DMS79 (cell line): ENCODE results near the gene GMDS.
"Not testable (repeated sequence)": the region's sequence is repeated elsewhere in the genome, so short reads cannot be mapped to it uniquely, and the experiment has no call there.

Source experiments
- DNase-seq: peaks from one replicate; lab custom pipeline; 2025; lab: John Stamatoyannopoulos, UW

Gene GMDS

DNA sequence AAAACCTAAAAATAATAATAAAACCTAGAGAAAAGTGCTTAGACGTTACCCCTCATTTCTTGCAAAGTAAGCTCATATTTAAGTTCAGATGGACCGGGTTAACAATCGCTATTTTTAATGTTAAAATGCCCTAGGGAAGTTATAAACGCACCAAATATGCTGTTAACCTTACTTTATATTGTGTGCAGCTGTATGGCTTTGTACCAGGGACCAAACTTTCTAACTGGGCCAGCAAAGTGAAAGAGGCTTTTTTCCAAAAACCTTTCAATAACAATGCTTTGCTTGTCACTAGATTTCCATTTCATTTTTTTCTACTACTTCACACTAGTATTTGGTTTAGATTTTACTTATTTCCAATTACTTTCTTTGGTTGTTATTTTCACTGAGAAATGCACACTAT is 387.2 kb downstream of the GMDS start:
- DNase-seq, result no peak

DNA sequence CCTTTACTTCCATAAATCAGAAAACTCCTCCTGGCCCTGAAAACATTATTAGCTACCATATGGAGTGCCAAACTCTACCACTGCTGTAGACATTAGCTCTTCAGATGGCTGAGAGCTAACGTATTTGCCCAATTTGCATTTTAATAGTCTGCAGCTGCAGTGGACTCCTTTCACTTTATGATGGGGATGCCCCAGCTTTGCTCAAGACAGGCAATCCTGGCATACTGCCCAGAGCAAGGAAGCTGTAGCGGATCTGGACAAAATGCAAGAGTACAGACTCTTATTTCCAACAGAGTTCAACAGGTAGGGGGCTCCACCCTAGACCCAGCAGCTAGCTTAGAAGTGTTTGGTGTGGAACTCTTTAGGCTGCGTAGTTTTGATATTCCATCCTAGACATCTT is 389.0 kb downstream of the GMDS start:
- peak; percentile 66 for DNase-seq

DNA sequence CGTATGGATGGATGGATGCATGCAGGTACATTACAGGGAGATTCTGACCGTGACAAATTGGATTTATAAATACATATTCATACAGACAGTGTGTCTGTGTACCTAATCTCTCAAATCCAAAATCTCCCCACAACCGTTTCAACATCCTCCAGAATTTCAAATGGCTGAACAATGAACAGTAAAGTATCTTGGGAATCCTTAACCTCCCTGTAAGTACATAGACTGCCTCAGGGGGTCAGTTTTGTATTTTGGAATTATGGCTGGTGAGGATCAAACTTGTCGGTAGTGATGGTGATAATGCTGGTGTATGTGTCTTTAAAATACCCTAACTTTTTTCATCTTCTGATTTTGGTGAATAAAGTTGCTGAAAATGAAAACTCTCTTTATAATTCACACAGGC is 389.5 kb downstream of the GMDS start:
- DNase-seq, result no peak

DNA sequence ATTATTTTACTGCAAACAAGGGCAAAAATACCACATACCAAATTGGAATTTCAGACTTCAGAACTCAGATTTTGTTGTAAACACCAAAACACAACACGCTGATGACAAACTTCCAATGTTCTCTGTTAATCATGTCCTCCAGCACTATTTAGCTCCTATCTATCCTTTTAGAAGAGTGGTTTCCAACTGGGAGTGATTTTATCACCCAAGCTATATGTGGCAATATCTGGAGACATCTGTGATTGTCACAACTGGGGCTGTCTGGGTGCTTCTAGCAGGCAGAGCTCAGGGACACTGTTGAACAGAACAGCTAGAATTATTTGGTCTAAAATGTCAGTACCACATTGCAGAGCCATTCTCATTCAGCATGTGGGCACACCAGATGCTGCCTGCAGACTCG is 391.1 kb downstream of the GMDS start:
- DNase-seq, result no peak

DNA sequence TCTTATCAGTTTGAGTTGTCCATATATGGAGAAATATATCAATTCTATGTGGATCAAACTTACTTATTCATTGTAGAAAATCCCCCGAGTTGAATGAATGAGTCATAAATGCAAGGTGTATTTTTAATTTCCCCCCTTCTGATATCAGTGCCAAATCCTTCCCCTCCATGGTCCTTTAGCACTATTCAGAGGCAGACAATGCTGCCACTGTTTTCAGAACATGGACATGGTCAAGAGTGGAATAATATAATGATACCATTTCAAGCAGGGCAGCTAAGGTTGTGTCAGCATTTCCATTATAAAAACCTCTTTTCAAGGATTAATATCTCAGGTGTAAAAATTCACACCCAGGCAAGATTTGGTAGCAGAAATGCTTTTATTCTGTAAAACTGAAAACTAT is 391.6 kb downstream of the GMDS start:
- no peak for DNase-seq

DNA sequence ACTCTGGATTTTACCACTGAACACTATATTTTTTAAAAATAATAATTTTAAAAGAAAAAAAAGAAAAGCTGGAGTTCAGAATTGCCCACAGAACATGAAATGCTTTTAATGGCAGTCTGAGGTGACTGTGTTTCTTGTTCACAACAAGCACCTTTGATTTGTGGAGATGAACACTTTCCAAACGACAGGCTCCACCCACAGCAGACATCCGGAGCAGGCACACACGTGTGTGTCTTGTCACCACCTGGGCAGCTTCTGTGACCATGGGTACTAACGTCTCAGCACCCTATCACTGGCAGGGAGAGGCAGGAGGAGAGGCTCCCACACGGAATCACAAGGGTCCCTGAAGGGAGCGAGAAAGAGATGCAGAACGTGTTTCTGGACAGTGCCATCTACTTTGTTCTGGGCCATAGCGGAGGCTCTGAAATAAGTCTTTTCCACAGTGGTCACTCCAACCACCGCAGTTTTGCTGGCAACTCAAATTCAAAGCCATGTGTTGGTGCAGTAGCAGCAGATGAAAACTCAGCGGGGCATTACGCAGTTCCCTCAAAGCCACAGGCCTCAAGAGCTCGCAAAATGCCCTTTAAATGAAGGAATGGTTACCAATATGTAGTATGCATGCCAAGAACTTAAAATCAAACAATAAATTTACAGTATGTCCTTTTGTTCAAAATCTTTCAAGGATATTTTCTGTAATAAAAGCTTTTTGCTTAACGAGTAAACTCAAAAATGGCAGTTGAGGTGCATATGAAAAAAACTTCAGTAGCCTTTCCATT is 393.5 kb downstream of the GMDS start:
- no peak for DNase-seq

DNA sequence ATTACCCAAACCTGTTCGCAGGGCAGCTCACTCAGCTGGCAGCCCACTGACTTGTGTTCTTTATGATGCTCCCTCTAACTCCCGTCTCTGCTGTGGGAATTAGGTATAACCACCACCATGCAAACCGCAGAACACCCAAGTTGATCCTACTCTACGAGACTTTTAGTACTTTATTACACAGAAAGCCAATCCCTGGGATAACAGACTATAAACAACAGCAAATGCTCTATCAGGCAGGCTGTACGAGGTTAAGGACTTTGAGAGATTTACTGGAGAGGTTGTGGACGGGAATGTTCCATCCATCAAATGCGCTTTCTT is 394.6 kb downstream of the GMDS start:
- DNase-seq, result no peak

DNA sequence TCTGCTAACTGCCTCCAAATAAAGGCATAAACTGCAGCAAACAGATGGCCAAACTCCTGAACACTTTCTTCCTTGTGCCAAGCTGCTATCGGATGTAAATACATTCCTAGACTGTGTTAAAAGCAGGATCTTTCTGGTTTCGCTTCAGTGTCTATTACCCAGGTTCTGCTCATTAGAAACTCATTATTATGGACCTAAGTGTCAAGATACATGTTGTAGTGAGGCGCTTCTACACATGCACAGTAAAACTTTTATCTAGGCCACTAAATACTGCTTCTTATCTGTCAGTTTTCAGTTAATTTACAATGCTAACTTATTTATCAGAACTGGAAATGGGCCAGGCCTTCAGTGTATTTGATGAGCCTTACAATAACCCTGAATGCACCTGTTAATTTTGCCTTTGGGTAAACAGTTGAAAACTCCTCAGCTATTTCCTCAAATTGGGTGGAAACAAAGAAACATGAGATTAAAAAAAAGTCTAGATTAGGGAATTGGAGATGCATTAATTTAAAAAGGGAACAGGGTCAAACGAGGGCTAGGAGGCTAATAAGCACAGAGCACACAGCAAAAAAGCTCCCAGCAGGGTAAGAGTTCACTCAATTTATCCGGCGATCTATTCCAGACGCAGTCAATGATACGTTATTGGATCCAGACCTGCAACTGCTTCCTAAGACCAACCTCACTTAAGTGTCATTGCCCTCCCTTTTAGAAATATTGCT is 395.1 kb downstream of the GMDS start:
- DNase-seq, result no peak

DNA sequence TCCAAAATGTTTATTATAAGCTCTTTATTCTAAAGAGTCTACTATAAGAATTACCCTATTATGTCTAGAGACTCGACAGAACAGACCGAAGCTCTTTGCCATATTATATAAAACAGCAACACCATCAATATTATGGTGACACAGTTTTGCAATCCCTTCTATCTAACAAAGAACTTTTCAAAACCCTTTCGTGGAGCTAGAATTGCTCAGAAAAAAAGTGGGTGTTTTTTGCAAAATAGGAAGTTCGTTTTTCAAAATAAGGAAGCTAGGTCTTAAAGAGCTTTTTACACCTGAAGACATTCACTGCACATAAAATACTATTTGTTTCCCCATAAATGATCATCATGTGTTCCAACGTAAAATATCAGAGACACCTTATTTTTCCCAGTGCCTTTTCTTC is 395.7 kb downstream of the GMDS start:
- no peak for DNase-seq

DNA sequence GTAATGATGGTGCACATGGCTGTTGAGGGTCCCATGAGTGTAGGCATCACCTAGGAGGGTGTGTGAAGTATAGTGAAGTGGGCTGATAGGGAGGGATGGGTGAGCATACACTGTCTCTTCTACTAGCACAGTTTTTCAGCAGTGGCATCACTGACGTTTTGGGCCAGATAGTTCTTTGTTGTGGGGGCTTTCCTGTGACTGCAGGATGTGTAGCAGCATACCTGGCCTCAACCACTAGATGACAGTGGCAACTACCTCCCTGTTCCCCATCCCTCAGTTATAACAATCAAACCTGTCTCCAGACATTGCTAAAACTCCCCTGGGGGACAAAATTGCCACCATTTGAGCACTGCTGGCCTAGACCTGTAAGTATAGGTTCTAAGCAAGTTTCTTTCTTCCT is 396.7 kb downstream of the GMDS start:
- no peak for DNase-seq

DNA sequence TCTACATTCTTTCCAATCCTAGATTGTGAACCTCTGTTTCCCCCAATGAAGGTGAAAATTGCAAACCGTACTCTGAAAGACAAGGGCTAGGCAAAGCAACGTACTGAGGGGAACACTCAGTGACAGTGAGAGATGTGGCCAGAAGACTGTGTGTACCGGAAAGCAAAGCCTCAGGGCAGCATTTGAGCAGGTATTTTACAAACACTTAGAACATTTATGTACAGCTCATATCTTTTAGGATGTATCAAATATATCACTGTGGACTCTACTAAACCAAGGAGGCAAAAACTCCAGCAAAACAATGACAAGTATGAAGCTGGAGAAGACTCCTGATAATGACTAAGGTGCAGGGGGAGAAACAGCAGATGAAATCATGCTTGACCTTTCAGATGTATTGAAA is 398.8 kb downstream of the GMDS start:
- DNase-seq, result no peak

DNA sequence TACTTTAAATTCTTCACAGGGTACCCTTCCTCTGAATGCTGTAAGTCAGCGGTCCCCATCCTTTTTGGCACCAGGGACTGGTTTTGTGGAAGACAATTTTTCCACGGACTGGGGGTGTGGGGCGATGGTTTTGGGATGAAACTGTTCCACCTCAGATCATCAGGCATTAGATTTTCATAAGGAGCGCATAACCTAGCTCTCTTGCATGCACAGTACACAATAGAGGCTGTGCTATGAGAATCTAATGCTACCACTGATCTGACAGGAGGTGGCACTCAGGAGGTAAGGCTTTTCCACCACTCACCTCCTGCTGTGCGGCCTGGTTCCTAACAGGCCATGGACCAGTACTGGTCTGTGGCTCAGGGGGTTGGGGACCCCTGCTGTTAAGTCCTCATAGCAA is 399.9 kb downstream of the GMDS start:
- not testable (repeated sequence) for DNase-seq

DNA sequence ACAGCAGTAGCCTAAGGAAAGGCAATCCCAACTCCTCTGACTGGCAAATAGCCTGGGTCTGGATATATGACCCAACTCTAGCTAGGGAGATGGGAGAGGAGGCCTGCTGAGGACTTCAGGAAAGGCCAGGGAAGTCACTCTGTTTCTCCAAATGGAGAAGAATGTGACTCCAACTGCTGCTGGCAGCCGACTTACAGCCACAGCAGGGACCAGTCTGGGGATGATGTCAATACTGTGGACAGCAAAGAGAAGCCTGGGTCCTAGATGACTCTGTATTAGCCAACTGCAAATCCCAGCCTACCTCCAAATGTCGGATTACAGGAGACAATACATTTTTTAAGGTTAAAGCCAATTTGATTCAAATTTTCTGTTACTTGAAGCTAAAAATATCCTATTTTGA is 403.1 kb downstream of the GMDS start:
- DNase-seq, result no peak

DNA sequence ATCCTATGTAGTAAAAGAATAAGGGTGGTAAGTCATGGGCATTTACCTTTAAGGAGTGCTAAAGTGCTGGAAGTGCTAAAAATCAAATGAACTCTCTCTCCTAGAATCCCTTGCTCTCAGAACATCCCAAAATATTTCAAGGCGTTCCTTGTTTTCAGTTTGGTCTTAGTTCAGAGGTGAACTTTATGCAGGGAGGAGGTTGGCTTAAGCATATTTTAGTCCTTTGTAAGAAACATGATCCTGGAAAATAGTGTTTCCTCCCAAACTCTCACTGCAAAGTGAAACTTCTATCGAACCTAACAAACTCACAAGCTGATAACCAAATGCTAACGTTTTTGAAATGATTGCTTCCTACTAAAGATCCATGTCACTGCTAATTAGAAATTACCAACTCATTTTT is 404.3 kb downstream of the GMDS start:
- DNase-seq, result no peak

DNA sequence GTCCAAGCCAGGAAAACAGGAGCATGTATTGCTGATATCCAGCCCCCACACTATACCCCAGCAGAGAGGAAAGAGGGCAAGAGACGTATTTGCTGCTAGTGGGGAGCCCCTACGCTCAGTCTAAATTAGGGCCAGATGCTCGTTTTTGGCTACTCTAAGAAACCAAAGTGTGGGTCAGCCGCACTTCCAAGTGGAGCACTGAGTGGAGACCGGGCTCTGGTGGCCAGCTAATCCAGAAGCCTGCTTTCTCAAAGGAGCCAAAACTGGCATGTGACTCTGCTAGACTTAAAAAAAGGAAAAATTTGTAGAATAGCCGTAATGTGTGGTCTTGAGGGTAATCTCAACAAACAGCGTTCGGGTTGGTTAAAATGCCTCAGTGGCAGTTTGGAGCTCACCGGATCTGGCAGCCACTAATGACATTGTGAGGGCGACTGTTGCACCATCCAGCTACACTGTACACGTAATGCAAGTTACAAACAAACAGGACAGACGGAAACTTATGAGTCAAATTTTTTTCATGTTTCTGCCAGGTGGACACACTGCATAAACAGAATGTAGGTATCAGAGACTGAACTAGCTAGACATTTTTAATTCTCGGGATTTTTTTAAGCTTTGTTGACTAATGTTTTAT is 404.8 kb downstream of the GMDS start:
- no peak for DNase-seq

DNA sequence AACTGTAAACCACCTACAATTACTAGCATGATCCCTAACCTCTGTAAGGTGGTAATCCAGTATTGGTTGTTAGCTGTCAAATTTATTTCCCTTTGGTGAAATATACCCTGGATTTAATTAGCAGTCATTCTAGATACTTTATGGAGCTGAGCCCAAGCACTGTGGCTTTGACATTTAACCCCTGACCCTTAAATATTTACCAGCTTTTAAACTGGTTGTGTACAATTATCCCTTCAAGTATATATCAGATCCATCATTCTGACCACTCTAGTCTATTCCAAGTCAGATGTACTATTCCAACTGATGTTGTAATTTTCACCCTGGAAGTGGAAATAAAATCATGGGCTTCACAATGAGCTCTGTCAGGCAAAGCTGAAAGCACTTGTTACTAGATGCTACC is 406.0 kb downstream of the GMDS start:
- DNase-seq, result no peak

DNA sequence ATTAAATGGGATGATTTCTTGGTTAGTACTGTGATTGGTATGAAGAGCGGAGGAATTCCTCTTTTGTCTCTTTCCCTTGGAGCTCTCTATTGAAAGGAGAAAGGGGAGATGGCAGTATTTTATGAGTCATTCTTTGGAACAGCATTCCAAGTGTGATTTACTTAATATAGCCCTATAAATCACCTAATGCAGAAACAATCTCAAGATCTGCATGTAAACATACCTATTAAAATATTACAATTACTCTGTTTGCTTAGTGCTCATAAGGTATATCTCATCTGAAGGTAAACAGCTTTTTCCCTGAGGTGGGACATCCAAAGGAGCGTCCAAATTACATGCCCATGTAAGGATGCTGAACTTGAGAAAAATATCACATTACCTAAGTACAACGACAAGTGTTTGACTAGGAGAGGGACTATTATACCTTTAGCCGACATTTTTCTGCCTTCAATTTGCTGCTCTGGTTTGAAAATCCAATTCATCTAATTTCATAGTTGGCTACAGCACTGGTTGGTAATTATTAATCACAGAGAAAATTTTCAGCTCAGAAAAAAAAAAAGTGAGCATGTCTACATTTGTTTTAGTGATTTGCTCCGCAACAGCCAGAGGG is 406.7 kb downstream of the GMDS start:
- DNase-seq, result no peak

DNA sequence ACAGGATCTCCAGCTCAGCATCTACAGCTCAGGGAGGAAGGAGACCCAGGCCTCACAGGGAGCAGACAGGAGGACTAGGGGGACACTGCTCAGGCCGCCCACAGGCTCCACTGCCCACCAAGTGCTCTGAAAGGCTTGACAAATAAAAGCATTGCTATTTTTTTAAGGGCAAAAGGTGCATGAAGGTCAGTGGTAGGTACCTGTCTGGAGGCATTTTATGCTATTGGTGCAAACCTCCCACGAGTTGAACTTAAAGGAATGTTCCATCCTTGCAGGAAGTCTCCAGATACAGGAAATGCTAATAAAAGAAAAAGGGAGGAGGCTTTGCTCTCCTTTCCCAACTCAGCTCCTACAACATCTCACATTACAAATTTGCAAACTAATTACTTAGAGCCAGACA is 407.6 kb downstream of the GMDS start:
- no peak for DNase-seq

DNA sequence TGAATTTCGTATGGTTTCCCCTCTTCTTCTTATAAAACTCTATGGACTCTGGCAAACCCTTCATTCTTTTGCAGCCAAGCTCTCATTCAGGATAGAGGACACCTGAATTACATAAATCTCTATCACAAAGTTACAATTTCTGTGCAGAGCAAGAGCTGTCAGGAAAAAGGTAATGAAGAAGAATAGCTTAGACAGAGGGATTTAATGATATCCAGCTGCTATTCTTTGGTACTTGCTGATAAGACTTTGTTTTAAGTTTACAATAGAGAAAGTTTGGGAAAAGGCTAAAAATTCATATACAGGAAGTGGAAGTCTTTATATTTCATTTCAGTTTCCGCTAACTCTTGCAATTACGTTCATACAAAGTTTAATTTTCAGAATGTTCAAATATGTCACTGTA is 408.7 kb downstream of the GMDS start:
- no peak for DNase-seq

DNA sequence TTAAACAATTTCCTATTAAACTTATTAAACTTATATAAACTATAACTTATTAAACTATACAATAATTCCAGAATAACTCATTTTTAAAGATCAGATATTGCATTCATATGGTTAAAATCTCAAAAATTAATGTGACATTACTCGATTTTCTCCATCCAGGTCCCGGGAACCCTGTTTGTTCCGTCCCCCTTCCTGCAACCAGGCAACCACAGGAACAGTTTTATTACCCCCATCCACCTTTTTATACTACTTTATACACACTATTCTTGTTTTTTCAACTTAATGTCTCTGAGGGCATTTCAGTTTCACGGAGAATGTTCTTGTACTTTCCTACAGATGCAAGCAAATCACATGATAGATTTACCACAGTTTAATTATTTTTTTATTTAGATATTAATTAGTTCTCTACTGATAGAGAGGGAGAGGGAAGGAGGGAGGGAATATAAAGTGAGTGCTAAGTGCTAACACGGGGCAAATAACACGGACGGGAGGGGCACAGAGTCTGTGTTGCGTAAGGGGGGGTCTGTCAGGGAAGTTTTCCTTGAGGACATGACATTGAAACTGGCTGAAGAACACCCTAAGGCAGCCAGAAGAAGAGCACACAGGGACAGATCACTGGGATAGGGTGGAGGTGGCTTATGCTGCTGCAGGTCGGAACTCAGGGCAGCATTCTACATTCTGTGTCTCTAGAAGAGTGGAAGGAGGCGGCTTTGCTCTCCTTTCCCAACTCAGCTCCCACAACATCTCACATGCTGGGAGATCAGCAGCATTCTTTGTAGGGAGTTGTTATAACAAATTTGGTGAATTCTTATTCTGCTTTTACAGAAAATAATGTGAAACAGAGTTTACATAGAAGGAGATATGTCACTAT is 410.5 kb downstream of the GMDS start:
- DNase-seq, result no peak

DNA sequence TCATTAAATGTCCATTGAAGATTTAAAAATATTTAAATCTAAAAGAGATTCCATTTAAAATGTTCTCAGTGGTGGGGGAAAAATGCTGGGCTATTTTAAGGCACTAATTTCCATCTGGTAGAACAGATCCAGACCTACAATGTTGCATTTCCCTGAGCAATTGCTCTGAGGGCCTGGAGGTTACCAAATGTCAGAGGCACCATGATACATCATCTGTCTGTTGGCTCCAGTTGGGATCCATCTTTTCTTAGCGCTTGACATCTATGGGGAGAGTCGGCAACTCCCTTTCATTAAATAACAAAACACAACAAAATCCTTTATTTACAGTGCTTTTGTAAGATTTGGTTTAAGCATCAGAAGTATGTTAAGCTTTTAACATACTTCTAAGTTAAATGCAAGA is 411.2 kb downstream of the GMDS start:
- no peak for DNase-seq
